ENCODE data around the gene PRAMEF27.
"Not testable (repeated sequence)": the region's sequence is repeated elsewhere in the genome, so short reads cannot be mapped to it uniquely, and the experiment has no call there.

GRCh38 chr1:13056475-13056874, at the start of gene PRAMEF27:
- not testable (repeated sequence) for TF ChIP-seq TAF1 (IDR thresholded peaks at IDR 0.05; ENCODE audit: low read depth, low read length); POLR2A (IDR thresholded peaks at IDR 0.05; ENCODE audit: control extremely low read depth in 1 of 2, low read depth in 2 of 2, low read length in 2 of 2); TAF7 (optimal IDR thresholded peaks at IDR 0.05; ENCODE audit: borderline replicate concordance, low read depth, low read length); JUND (IDR thresholded peaks at IDR 0.05; ENCODE audit: low read length); RAD21 (IDR thresholded peaks at IDR 0.05 in 1 of 2, conservative IDR thresholded peaks at IDR 0.05 in 1 of 2; ENCODE audit: low read depth in 2 of 2, low read length in 2 of 2); ZNF274 (IDR thresholded peaks at IDR 0.05; ENCODE audit: borderline replicate concordance, extremely low read depth, low read length); TBP (IDR thresholded peaks at IDR 0.05; ENCODE audit: low read depth, low read length); ATF3 (IDR thresholded peaks at IDR 0.05; ENCODE audit: insufficient read depth, low read depth, low read length); MAX (IDR thresholded peaks at IDR 0.05)
- TF ChIP-seq, protein P1, sequence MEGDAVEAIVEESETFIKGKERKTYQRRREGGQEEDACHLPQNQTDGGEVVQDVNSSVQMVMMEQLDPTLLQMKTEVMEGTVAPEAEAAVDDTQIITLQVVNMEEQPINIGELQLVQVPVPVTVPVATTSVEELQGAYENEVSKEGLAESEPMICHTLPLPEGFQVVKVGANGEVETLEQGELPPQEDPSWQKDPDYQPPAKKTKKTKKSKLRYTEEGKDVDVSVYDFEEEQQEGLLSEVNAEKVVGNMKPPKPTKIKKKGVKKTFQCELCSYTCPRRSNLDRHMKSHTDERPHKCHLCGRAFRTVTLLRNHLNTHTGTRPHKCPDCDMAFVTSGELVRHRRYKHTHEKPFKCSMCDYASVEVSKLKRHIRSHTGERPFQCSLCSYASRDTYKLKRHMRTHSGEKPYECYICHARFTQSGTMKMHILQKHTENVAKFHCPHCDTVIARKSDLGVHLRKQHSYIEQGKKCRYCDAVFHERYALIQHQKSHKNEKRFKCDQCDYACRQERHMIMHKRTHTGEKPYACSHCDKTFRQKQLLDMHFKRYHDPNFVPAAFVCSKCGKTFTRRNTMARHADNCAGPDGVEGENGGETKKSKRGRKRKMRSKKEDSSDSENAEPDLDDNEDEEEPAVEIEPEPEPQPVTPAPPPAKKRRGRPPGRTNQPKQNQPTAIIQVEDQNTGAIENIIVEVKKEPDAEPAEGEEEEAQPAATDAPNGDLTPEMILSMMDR (IDR thresholded peaks at IDR 0.05; ENCODE audit: control extremely low read depth in 1 of 3, insufficient read depth in 1 of 3, low read depth in 1 of 3, low read length in 3 of 3): not testable (repeated sequence)
